Stomach smooth muscle (tissue), 2 donors: ENCODE results near the gene PLA2G7.
"Not testable (repeated sequence)": the region's sequence is repeated elsewhere in the genome, so short reads cannot be mapped to it uniquely, and the experiment has no call there.

ENCODE experiments used
- H3K27ac ChIP-seq: one replicate; pipeline ENCODE4 v1.7.0; 2013; ENCODE audit warnings: mild to moderate bottlenecking, low read length, inconsistent platforms
- H3K27me3 ChIP-seq, 2 donors: one replicate each; pipeline ENCODE4 v1.7.0; 2013; ENCODE audit warnings: low read length in 2 of 2; ENCODE audit not compliant: insufficient read depth in 2 of 2, control insufficient read depth in 1 of 2
- H3K36me3 ChIP-seq, 2 donors: one replicate each; pipeline ENCODE4 v1.7.0; 2013; ENCODE audit warnings: low read length in 2 of 2; ENCODE audit not compliant: control insufficient read depth in 2 of 2, insufficient read depth in 2 of 2
- H3K4me1 ChIP-seq: one replicate; pipeline ENCODE4 v1.7.0; 2013; ENCODE audit warnings: low read length; ENCODE audit not compliant: control insufficient read depth, insufficient read depth
- H3K4me3 ChIP-seq, 2 donors: one replicate each; pipeline ENCODE4 v1.7.0; 2013; ENCODE audit warnings: low read length in 2 of 2
- H3K9ac ChIP-seq, 2 donors: one replicate each; pipeline ENCODE4 v1.7.0; 2013; ENCODE audit warnings: low read length in 2 of 2, mild to moderate bottlenecking in 1 of 2
- H3K9me3 ChIP-seq, 2 donors: one replicate each; pipeline ENCODE4 v1.7.0; 2013; ENCODE audit warnings: low read length in 2 of 2; ENCODE audit not compliant: control insufficient read depth in 2 of 2
- donor health status: healthy.
- donor health status: Pancreatic carcinoma.

PLA2G7 gene

GRCh38 chr6:46734867-46735719, at the start of gene PLA2G7:
Gene PLA2G7 (minus strand): TSS chr6:46735375. CDS start chr6:46722891, 12,484 bp downstream.
- H3K4me3 ChIP-seq, result peak within 1 kb of the TSS; percentile 69 to 73
- peaks cover 11 to 15% of the 10 kb centered on the region in 2 donors for H3K27me3 ChIP-seq
- H3K9ac ChIP-seq, result peak within 1 kb of the TSS; percentile 21 to 44
- no peaks in the 10 kb centered on the region for H3K9me3 ChIP-seq
- peaks cover 10% of the 10 kb centered on the region for H3K4me1 ChIP-seq
- H3K36me3 ChIP-seq, result no peaks in the 10 kb centered on the region
- H3K27ac ChIP-seq, result no peak within 1 kb of the TSS

- no peaks in the 10 kb centered on the region for H3K4me1 ChIP-seq
- no peaks in the 10 kb centered on the region for H3K27me3 ChIP-seq
- no peaks in the 10 kb centered on the region for H3K9me3 ChIP-seq
- no peak overlapping the region for H3K9ac ChIP-seq
- no peak overlapping the region for H3K4me3 ChIP-seq
- H3K27ac ChIP-seq, result no peak overlapping the region
- no peaks in the 10 kb centered on the region for H3K36me3 ChIP-seq
These were observed 49.4 kb upstream of the PLA2G7 start for GRCh38 chr6:46784535-46784934.

- Histone ChIP-seq H3K27me3 (no peaks in the 10 kb centered on the region), H3K27ac (no peak overlapping the region), H3K4me1 (no peaks in the 10 kb centered on the region), H3K4me3 (no peak overlapping the region), H3K9me3 (no peaks in the 10 kb centered on the region), H3K9ac (no peak overlapping the region), H3K36me3 (no peaks in the 10 kb centered on the region)
These were observed 46.6 kb upstream of the PLA2G7 start for GRCh38 chr6:46781478-46782378.

- Histone ChIP-seq H3K4me1 (no peaks in the 10 kb centered on the region), H3K9me3 (no peaks in the 10 kb centered on the region), H3K27me3 (no peaks in the 10 kb centered on the region), H3K36me3 (no peaks in the 10 kb centered on the region), H3K4me3 (no peak overlapping the region), H3K9ac (no peak overlapping the region), H3K27ac (no peak overlapping the region)
These were observed 42.5 kb upstream of the PLA2G7 start for GRCh38 chr6:46777476-46778346.

GRCh38 chr6:46776070-46776712, 41.0 kb upstream of the PLA2G7 start:
- Histone ChIP-seq H3K4me1 (no peaks in the 10 kb centered on the region), H3K9ac (no peak overlapping the region), H3K27ac (no peak overlapping the region), H3K36me3 (no peaks in the 10 kb centered on the region), H3K27me3 (no peaks in the 10 kb centered on the region), H3K4me3 (no peak overlapping the region), H3K9me3 (no peaks in the 10 kb centered on the region)

- not testable (repeated sequence) for H3K9ac ChIP-seq, H3K4me3 ChIP-seq, H3K27ac ChIP-seq, H3K4me1 ChIP-seq, H3K36me3 ChIP-seq, H3K9me3 ChIP-seq, H3K27me3 ChIP-seq
These were observed 39.6 kb upstream of the PLA2G7 start for GRCh38 chr6:46774736-46775135.

GRCh38 chr6:46773201-46773855, 38.2 kb upstream of the PLA2G7 start:
- no peak overlapping the region for H3K9ac ChIP-seq
- H3K27me3 ChIP-seq, result no peaks in the 10 kb centered on the region
- H3K27ac ChIP-seq, result no peak overlapping the region
- H3K9me3 ChIP-seq, result no peaks in the 10 kb centered on the region
- no peak overlapping the region for H3K4me3 ChIP-seq
- no peaks in the 10 kb centered on the region for H3K36me3 ChIP-seq
- no peaks in the 10 kb centered on the region for H3K4me1 ChIP-seq

GRCh38 chr6:46772762-46773161, 37.6 kb upstream of the PLA2G7 start:
- Histone ChIP-seq H3K4me3 (no peak overlapping the region), H3K27ac (no peak overlapping the region), H3K36me3 (no peaks in the 10 kb centered on the region), H3K4me1 (no peaks in the 10 kb centered on the region), H3K9ac (no peak overlapping the region), H3K9me3 (no peaks in the 10 kb centered on the region), H3K27me3 (no peaks in the 10 kb centered on the region)

GRCh38 chr6:46772016-46772415, 36.8 kb upstream of the PLA2G7 start:
- no peaks in the 10 kb centered on the region for H3K9me3 ChIP-seq
- H3K4me3 ChIP-seq, result no peak overlapping the region
- no peak overlapping the region for H3K27ac ChIP-seq
- no peak overlapping the region for H3K9ac ChIP-seq
- no peaks in the 10 kb centered on the region for H3K4me1 ChIP-seq
- no peaks in the 10 kb centered on the region for H3K36me3 ChIP-seq
- no peaks in the 10 kb centered on the region for H3K27me3 ChIP-seq
